GM20000 (cell line): ENCODE measurements around the gene C2CD4D.
"Not testable (repeated sequence)": the region's sequence is repeated elsewhere in the genome, so short reads cannot be mapped to it uniquely, and the experiment has no call there.

Experiments used
- DNase-seq: peaks from one replicate; pipeline ENCODE4 v3.0.0; 2012; ENCODE audit warnings: low spot score
- TF ChIP-seq, protein P1 (sequence below): IDR thresholded peaks from 2 replicates; pipeline ENCODE4 v1.5.1; 2012; ENCODE audit warnings: mild to moderate bottlenecking, control low read depth; ENCODE audit errors: extremely low read depth, missing control alignments

Gene C2CD4D

DNA sequence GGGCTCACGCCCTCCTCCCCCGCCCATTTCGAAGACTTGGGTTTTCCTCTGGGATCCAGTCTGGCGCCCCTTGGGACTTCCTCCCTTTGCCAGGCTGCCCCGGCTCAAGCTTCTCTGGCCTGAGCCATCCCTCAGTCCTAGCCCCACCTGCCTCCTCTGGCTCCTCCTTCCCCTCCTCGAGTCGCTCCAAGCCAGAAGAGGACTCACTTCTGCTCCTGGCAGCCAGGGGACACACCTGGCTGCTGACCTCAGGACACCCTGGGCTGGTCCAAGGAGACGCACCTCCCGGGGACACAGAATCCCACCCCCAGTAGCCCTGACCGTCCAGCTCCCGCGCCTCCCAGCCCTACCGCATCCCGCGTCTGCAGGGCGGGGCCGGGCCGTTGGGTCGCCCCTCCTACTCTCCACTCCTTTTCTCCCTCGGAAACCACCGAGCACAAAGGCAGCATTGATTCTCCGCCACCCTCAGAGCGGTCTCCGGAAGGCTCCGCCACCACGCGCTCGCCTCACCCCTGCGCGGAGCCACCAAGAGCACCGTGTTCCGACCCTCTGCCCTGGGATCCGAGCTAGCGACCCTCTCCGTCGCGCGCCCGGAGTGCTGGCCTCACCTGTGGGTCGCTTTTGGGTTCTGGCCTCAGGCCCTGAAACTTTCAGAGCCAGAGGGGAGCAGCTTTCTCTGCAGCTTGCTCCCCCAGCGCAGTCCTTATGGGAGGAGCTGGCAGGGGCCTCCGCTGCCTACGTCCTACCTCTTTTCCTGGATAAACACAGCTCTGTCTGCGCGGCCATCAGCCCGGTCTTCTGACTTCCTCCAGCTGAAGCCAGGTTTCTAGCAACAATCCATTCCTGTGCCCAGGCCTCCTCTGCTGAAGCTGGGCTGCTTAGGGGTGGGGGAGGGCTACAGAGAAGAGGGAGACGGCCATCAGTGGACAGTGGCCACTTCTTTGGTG, at the start of gene C2CD4D:
TSS of gene C2CD4D (minus strand) at position 364 of the 947 bp plus-strand sequence. CDS start 831 bp downstream, outside the sequence.
- TF ChIP-seq, protein P1, sequence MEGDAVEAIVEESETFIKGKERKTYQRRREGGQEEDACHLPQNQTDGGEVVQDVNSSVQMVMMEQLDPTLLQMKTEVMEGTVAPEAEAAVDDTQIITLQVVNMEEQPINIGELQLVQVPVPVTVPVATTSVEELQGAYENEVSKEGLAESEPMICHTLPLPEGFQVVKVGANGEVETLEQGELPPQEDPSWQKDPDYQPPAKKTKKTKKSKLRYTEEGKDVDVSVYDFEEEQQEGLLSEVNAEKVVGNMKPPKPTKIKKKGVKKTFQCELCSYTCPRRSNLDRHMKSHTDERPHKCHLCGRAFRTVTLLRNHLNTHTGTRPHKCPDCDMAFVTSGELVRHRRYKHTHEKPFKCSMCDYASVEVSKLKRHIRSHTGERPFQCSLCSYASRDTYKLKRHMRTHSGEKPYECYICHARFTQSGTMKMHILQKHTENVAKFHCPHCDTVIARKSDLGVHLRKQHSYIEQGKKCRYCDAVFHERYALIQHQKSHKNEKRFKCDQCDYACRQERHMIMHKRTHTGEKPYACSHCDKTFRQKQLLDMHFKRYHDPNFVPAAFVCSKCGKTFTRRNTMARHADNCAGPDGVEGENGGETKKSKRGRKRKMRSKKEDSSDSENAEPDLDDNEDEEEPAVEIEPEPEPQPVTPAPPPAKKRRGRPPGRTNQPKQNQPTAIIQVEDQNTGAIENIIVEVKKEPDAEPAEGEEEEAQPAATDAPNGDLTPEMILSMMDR = no peak
- peak; percentile 80 for DNase-seq

DNA sequence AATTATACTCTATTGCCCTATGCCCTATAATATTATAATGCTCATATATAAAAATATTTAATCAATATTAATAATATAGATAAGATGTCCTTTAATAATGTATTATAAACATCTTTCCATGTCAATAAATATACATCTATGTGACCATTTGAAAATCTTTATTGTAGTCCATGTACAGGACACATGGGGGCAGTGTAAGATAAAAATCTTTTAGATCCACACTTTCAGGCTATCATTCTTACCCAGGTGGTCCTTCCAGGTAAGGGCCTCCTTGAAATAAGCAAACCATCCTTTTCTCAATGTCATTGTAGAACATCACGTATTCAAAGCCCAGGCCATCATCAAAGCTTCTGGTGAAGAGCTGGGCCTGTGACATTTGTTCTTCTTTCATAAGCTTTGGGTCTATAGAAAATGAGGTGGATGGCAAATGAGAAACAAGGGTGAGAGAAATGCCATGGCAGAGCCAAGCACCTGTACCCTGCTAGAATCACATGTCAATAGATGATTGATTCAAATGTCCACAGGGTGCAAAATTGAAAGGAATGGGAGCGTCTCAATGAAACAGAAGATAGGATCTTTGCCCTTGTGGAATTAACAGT, 49.5 kb upstream of the C2CD4D start:
- TF ChIP-seq, protein P1 = peak; percentile 15
- DNase-seq = peak; percentile 26

DNA sequence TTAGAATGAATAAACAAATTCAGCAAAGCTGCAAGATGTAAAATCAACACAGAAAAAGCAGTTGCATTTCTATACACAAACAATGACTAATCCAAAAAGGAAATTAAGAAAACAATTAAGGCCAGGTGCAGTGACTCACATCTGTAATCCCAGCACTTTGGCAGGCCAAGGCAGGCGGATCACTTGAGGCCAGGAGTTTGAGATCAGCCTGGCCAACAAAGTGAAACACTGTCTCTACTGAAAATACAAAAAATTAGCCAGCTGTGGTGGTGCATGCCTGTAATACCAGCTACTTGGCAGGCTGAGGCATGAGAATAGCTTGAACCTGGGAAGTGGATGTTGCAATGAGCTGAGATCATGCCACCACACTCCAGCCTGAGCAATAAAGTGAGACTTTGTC, 47.4 kb upstream of the C2CD4D start:
- TF ChIP-seq, protein P1 = no peak
- no peak for DNase-seq

DNA sequence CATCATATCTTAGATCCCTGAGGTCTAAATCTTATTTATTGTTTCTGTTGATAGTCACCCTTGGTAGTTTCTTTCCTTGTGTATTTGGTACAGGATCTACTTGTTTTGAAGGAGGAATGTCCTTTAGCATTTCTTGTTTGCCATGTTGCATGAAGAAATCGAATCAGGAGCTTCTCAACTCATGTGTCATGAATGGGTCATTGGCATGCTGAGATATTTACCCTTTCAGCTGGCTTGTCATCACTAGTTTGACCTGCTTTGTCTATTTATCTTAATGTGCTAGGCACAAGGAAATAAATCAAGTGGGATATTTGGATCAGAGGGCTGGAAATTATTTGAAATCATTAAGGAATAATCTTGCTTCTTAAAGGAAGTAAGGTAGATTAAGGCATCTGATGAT, 45.9 kb upstream of the C2CD4D start:
- no peak for DNase-seq
- TF ChIP-seq, protein P1 = no peak

DNA sequence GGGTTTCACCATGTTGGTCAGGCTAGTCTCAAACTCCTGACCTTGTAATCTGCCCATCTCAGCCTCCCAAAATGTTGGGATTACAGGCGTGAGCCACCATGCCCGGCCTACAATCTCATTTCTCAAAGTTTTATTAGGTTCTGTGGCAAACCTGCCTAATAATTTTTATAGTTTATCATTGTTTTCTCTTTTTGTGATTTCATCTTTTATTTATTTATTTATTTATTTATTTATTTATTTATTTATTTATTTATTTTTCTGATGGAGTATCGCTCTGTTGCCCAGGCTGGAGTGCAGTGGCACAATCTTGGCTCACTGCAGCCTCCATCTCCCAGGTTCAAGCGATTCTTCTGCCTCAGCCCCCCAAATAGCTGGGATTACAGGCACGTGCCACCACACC, 45.3 kb upstream of the C2CD4D start:
- DNase-seq = not testable (repeated sequence)

DNA sequence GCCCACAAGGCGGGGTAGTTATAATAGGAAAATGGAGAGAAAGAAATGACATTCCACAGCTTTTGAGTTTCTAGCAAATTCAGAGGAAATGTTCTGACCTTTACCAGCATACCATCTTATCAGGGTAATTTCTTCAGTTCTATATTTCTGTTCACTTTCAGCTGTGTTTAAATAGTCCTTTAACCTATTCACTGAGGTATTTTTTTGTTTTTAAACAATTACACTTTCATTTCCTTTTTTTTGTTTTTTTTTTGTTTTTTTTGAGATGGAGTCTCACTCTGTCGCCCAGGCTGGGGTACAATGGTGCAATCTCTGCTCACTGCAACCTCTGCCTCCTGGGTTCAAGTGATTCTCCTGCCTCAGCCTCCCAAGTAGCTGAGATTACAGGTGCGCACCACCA, 44.8 kb upstream of the C2CD4D start:
- DNase-seq = not testable (repeated sequence)

DNA sequence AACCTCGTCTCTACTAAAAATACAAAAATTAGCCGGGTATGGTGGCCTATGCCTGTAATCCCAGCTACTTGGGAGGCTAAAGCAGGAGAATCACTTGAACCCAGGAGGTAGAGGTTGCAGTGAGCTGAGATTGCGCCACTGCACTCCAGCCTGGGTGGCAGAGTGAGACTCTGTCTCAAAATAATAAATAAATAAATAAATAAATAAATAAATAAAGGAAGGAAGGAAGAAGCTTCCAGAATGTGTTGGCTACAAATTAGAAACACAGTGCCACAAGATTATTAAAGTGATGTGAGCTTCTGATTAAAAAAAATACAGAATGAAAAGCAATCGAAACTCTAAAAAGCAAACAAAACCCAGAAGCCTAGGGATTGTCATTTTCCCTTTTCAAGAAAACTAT, 44.3 kb upstream of the C2CD4D start:
- not testable (repeated sequence) for DNase-seq

DNA sequence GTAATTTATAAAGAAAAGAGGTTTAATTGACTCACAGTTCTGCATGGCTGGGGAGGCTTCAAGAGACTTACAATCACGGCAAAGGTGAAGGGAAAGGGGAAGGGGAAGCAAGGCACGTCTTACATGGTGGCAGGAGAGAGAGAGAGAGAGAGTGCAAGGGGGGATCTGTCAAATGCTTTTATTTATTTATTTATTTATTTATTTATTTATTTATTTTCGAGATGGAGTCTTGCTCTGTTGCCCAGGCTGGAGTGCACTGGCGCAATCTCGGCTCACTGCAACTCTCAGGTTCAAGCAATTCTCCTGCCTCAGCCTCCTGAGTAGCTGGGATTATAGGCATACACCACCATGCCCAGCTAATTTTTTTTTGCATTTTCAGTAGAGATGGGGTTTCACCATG, 43.3 kb upstream of the C2CD4D start:
- not testable (repeated sequence) for DNase-seq

DNA sequence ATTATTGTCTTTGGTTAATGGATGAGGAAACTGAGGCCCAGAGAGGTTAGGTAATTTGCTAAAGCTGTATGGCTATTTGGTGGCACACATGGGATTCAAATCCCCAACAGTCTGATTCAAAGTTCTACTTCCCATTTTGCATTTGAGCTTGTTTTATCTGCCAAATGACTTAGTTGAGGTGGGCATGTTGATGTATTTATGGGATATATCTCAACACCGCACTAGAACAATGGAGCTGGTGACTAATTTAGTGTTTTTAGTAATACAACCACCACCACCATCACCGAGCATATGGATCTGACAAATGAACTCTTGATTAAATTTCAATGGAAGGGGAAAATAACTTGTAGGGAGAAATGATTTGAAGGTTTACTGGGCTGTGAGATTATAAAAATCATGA, 42.8 kb upstream of the C2CD4D start:
- no peak for DNase-seq
- TF ChIP-seq, protein P1 = no peak
